K562 (cell line): ENCODE data around the gene ROMO1. TPM values are rescaled to one million over a fixed set of nuclear protein-coding genes. Genes with fewer than 3 reads are reported as not detected.

Source experiments
- ATF7 ChIP-seq: fragments of 450-650 bp; IDR thresholded peaks from 2 replicates; pipeline ENCODE4 v1.7.1; 2014; ENCODE audit warnings: mild to moderate bottlenecking, moderate library complexity
- CHCHD3 ChIP-seq: fragments of 250-450 bp; sonication (Bioruptor Pico); IDR thresholded peaks from 2 replicates; pipeline ENCODE4 v2.1.2; 2022; ENCODE audit warnings: mild to moderate bottlenecking
- ETV5 ChIP-seq: sonication (generic); formaldehyde crosslinking; IDR thresholded peaks from 2 replicates; pipeline ENCODE4 v1.4.0; 2020; ENCODE audit warnings: low read depth, mild to moderate bottlenecking, missing genetic modification reagents
- MAX ChIP-seq: sonication (generic); formaldehyde crosslinking; IDR thresholded peaks from 2 replicates; pipeline ENCODE4 v1.9.0; 2022; ENCODE audit warnings: mild to moderate bottlenecking, missing genetic modification reagents
- MNT ChIP-seq, 2 experiments: fragments of 450-650 bp; conservative IDR thresholded peaks; 2 replicates each; pipeline ENCODE4 v1.6.1; 2017; ENCODE audit warnings: mild to moderate bottlenecking in 2 of 2, moderate library complexity in 2 of 2
- ZBTB40 ChIP-seq, 2 experiments: fragments of 450-650 bp in 1 of 2; sonication (generic) in 1 of 2; formaldehyde crosslinking in 1 of 2; IDR thresholded peaks; 2 replicates each; pipeline versions ENCODE4 v1.7.1 to v1.9.0; 2016 to 2022; ENCODE audit warnings: inconsistent platforms in 1 of 2, mild to moderate bottlenecking in 1 of 2, missing genetic modification reagents in 1 of 2
- ZBTB43 ChIP-seq: sonication (generic); formaldehyde crosslinking; IDR thresholded peaks from 2 replicates; pipeline ENCODE4 v1.8.0; 2023; ENCODE audit warnings: mild to moderate bottlenecking, missing genetic modification reagents
- ZC3H4 ChIP-seq: sonication (generic); formaldehyde crosslinking; IDR thresholded peaks from 2 replicates; pipeline ENCODE4 v1.9.0; 2021; ENCODE audit warnings: missing genetic modification reagents, borderline replicate concordance
- polyA plus RNA-seq, 8 experiments: library from polyadenylated mRNA; depleted of rRNA in 4 of 8; stranded (reverse) in 5 of 8; unstranded in 3 of 8; fragments of >200 nt; fragmentation: Nextera tagmentation in 2 of 8; fragmentation: Illumina TruSeq in 1 of 8; extraction: Ambion mirVana in 2 of 8; extraction: Trizol in 1 of 8; gene quantifications; 2 replicates each; pipeline versions ENCODE4 v1.2.1 to v1.2.3, GENCODE V29; 2011 to 2014; ENCODE audit warnings: inconsistent platforms in 1 of 8, missing spikeins in 1 of 8
- total RNA-seq, 7 experiments: library from RNA; depleted of rRNA in 6 of 7; stranded (reverse); fragments of >200 nt in 6 of 7; fragmentation: Illumina TruSeq in 2 of 7; extraction: Trizol in 2 of 7; gene quantifications; 2 replicates each; pipeline versions ENCODE4 v1.2.1 to v1.2.3, GENCODE V29; 2011 to 2021; ENCODE audit warnings: low replicate concordance in 1 of 7

ROMO1 gene
- total and polyA plus RNA-seq, 9 of the 15 experiments (the other 6 are each of a cell fraction or from before 2014, with no cell fraction given): 31.8 to 741 (median 226) TPM

- TF ChIP-seq MNT (conservative IDR thresholded peaks at IDR 0.05): peak; percentile 64 to 82; a peak in 3 of 4 replicates
- no peak for TF ChIP-seq CHCHD3 (CRISPR knock-in tag)
- peak; percentile 43; the same call in 1 of the 2 replicates for TF ChIP-seq ZBTB40 (IDR thresholded peaks at IDR 0.05)
- no peak for TF ChIP-seq ZBTB40 (CRISPR knock-in tag; IDR thresholded peaks at IDR 0.05)
- 0 out of 2 replicates have a peak, but pooled peaks have one; percentile 87 for TF ChIP-seq ZC3H4 (CRISPR knock-in tag)
- peak; percentile 30 for TF ChIP-seq ETV5 (CRISPR knock-in tag)
- TF ChIP-seq ZBTB43 (CRISPR knock-in tag): peak; percentile 28; the same call in 1 of the 2 replicates
- TF ChIP-seq ATF7: peak; percentile 97
- peak; percentile 86; the same call in 1 of the 2 replicates for TF ChIP-seq MAX
These were observed 34.6 kb upstream of the ROMO1 start, which contains the start of the genes CPNE1 and RBM12 (continued) for GRCh38 chr20:35664466-35665206.
